SK-N-MC (cell line): ENCODE results near the gene DRICH1.
"Not testable (repeated sequence)": the region's sequence is repeated elsewhere in the genome, so short reads cannot be mapped to it uniquely, and the experiment has no call there.

Experiments used
- DNase-seq: peaks from one replicate; pipeline ENCODE4 v3.0.0-alpha.2; 2011; ENCODE audit warnings: low read depth, low spot score
- H3K27ac ChIP-seq: fragments of 200-600 bp; sonication (generic); 2 replicates; pipeline ENCODE4 v1.5.1; 2016; ENCODE audit warnings: mixed run types
- H3K36me3 ChIP-seq: fragments of 200-600 bp; sonication (generic); 2 replicates; pipeline ENCODE4 v1.6.1; 2017; ENCODE audit warnings: antibody characterized with exemption, low read length, mixed read lengths; ENCODE audit not compliant: insufficient read depth
- H3K4me3 ChIP-seq: fragments of 200-600 bp; sonication (generic); 2 replicates; pipeline ENCODE4 v1.5.1; 2016
- H3K9ac ChIP-seq: fragments of 200-600 bp; sonication (generic); 2 replicates; pipeline ENCODE4 v1.8.0; 2017; ENCODE audit warnings: mixed run types, mixed read lengths; ENCODE audit not compliant: insufficient read length
- H3K9me3 ChIP-seq: fragments of 200-600 bp; sonication (generic); 2 replicates; pipeline ENCODE4 v1.6.1; 2017; ENCODE audit warnings: low read depth, mild to moderate bottlenecking, antibody characterized with exemption, low read length, moderate library complexity, mixed read lengths
- EZH2 ChIP-seq: fragments of 200-600 bp; sonication (generic); IDR thresholded peaks from one replicate; pipeline ENCODE4 v1.6.1; 2017; ENCODE audit warnings: antibody characterized with exemption
- FOXP2 ChIP-seq: optimal IDR thresholded peaks from 2 replicates; pipeline ENCODE3; 2011; ENCODE audit warnings: mild to moderate bottlenecking, moderate library complexity; ENCODE audit not compliant: insufficient read depth; ENCODE audit errors: extremely low read length, control extremely low read depth
- POLR2AphosphoS5 ChIP-seq: IDR thresholded peaks from 2 replicates; pipeline ENCODE4 v1.6.1; 2012; ENCODE audit warnings: mild to moderate bottlenecking, low read depth, low read length, borderline replicate concordance

Gene DRICH1

DNA sequence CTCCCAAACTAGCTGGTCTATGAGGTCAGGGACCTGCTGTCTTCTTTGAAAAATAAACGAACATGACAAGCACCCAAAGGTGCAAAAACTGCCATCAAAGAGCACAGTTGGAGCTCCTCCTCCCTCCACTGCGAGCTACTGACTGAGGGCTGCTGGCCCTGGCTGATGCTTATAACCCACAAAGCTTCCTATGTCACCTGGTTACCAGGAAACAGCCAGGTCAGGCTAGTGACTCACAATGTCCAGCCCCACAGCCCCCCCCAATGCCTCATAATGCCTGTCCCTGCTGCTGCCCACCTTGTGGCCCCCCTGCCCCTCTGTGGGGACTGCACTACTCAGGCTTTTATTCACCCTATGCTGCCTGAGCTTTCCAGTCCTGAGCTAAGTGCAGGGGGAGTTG lies at the start of gene DRICH1:
DRICH1 (minus strand) TSS at position 144 of the 400 bp plus-strand sequence. CDS start 298 bp downstream, outside the sequence.
- TF ChIP-seq EZH2: no peak
- TF ChIP-seq FOXP2: no peak
- H3K27ac ChIP-seq: no peak within 1 kb of the TSS
- H3K4me3 ChIP-seq: no peak within 1 kb of the TSS
- no peak for DNase-seq
- no peaks in the 10 kb centered on the region for H3K36me3 ChIP-seq
- no peaks in the 10 kb centered on the region for H3K9me3 ChIP-seq
- H3K9ac ChIP-seq: no peak within 1 kb of the TSS

GRCh38 chr22:23681026-23681809 lies 49.1 kb upstream of the DRICH1 start:
- Histone ChIP-seq H3K4me3 (no peak overlapping the region), H3K36me3 (no peaks in the 10 kb centered on the region), H3K9ac (no peak overlapping the region), H3K27ac (no peak overlapping the region), H3K9me3 (no peaks in the 10 kb centered on the region)
- no peak for DNase-seq
- no peak for TF ChIP-seq FOXP2
- TF ChIP-seq POLR2AphosphoS5: no peak
- TF ChIP-seq EZH2: no peak

GRCh38 chr22:23678133-23678532 lies 46.0 kb upstream of the DRICH1 start:
- no peak overlapping the region for H3K4me3 ChIP-seq
- DNase-seq: no peak
- TF ChIP-seq FOXP2 (no peak), POLR2AphosphoS5 (no peak), EZH2 (no peak)
- H3K36me3 ChIP-seq: no peaks in the 10 kb centered on the region
- H3K9ac ChIP-seq: no peak overlapping the region
- no peaks in the 10 kb centered on the region for H3K9me3 ChIP-seq
- H3K27ac ChIP-seq: no peak overlapping the region

GRCh38 chr22:23677701-23677995 lies 45.5 kb upstream of the DRICH1 start:
- TF ChIP-seq FOXP2: no peak
- TF ChIP-seq EZH2: no peak
- no peak for TF ChIP-seq POLR2AphosphoS5
- DNase-seq: no peak
- no peak overlapping the region for H3K27ac ChIP-seq
- H3K9ac ChIP-seq: no peak overlapping the region
- no peaks in the 10 kb centered on the region for H3K9me3 ChIP-seq
- H3K4me3 ChIP-seq: no peak overlapping the region
- no peaks in the 10 kb centered on the region for H3K36me3 ChIP-seq

GRCh38 chr22:23676841-23677700 lies 45.0 kb upstream of the DRICH1 start:
- not testable (repeated sequence) for DNase-seq

GRCh38 chr22:23675502-23676415 lies 43.6 kb upstream of the DRICH1 start:
- TF ChIP-seq FOXP2 (no peak), EZH2 (no peak), POLR2AphosphoS5 (no peak)
- no peaks in the 10 kb centered on the region for H3K36me3 ChIP-seq
- no peak overlapping the region for H3K27ac ChIP-seq
- H3K9me3 ChIP-seq: no peaks in the 10 kb centered on the region
- no peak for DNase-seq
- H3K4me3 ChIP-seq: no peak overlapping the region
- no peak overlapping the region for H3K9ac ChIP-seq

More at GRCh38 chr22:23676841-23677700, 45.0 kb upstream of the DRICH1 start:
- H3K36me3 ChIP-seq, H3K4me3 ChIP-seq, H3K9me3 ChIP-seq, H3K9ac ChIP-seq, H3K27ac ChIP-seq: not testable (repeated sequence)

DNA sequence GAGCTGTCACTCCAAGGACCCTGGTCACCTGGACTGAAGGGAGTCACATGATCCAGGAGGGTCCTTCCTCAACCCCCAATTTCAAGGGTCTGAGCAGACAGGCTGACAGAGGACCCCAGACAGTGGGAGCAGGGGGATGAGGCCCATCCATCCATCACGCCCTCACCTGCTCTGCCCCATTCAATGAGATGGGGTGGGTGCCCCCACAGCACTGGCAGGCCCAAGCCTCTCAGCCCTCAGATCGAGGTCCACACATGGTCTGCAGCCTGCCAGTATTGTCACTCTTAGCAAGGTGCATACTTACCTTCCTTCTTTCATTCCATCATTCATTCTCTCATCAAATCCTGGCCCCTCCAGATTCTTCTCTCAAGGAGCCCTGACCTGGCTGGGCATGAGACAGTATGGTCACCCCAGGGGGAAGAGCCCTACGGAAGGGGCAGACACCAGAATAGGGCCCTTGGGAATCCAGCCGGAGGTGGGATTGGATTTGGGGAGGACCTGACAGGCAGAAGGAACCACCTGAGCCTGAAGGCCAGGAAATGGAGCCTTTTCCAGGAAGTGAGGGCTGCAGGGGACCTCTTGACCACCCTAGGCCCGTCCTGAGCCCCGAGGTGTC lies 42.9 kb upstream of the DRICH1 start:
- not testable (repeated sequence) for H3K9me3 ChIP-seq, H3K27ac ChIP-seq, DNase-seq, H3K9ac ChIP-seq, H3K4me3 ChIP-seq, H3K36me3 ChIP-seq

- DNase-seq: no peak
- Histone ChIP-seq H3K4me3 (no peak overlapping the region), H3K36me3 (no peaks in the 10 kb centered on the region), H3K9ac (no peak overlapping the region), H3K9me3 (no peaks in the 10 kb centered on the region), H3K27ac (no peak overlapping the region)
- TF ChIP-seq POLR2AphosphoS5: no peak
- no peak for TF ChIP-seq FOXP2
- TF ChIP-seq EZH2: no peak
Measured at GRCh38 chr22:23673826-23674690, 41.9 kb upstream of the DRICH1 start.
